HG02870 (cell line): ENCODE measurements around the gene NFASC.

ENCODE experiments used
- ATAC-seq: cut with Tn5 transposase; IDR thresholded peaks from one replicate; pipeline ENCODE4 v1.9.1; 2021; ENCODE audit warnings: mild to moderate bottlenecking, moderate library complexity; ENCODE audit not compliant: unreplicated experiment

Gene NFASC

DNA sequence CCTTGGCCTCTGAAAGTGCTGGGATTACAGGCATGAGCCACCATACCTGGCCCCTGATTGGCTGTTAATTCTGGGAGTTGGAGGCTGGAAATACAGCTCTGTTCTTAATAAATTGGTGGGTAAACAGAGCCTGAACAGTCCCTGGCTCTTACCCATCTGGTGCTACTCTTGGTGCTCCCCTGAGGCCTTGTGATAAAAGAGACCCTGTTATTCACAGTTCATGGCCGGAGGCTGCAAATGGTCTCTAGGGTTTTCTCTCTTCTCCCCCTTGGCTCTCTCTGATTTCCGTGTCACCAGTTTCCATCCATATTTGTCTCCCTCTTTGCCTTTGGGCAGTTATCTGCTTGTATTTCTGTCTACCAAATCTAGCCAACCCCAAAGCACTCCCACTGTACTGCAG, 17.2 kb downstream of the NFASC start:
- no peak for ATAC-seq

DNA sequence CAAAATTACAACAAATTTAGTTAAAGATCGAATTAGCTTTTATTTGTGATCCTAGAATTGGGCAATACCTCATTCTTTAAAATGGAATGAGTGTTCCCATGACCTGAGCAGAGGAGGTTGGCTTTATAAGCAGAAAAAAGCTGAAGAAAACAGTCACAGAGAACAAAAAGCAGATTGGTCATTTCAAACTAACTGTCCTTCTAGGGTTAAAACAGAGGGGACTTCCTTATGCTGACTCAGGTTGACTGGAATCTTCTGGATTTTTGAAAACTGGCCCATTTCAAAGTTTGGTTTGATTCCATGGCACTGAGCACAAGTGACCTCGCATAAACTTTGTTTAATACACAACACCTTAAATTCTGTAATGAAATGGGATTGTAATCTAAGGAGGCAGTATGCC, 17.6 kb downstream of the NFASC start:
- no peak for ATAC-seq

DNA sequence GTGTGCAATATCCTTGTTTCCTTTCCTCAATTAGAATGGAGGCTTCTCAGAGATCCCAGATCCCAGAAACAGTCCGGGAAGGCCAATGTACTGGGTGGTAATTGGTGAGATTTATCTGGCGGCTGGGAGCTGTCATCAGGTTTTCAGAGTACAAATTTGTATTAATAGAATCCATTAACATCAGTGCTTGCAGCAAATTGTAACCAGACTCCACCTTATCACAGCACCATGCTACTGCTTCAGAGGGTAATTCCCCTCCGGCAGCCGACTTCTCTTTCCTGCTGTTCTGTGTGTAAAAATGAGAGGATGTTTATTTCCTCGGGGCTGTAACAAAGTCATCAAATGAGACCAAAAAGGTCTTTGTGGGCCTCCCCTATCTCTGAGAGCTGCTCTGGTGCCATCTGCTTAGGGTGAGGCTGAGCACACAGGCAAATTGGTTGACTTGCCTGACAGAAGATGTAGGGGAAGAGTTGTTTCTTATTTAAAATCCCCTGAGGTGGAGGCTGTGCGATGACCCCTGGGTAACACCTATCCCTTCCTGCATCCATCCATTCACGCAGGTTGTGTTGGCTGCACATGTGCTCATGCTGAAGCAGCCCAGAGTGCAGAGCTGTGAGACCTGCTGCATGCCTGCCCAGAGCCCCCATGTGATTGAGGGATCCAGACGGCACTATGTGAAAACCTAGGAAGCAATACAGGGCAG, 19.2 kb downstream of the NFASC start:
- no peak for ATAC-seq

DNA sequence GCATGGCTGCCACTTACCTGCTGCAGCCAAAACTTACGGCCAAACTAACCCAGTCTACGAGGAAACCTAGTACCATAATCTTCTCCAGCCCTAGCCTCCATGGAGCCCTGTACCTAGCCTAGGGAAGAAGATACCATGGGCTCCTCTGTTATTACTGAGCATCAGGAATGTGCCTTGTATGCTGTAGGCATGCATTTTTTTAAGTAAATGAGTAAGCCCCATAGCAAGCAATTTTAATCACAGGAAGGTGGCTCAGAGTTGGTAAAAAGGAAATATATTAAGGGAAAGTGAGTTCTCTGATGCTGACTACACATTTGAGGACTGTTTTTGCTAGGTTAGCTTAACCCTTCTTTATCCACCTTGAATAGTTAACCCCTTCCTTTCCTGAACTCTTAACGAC, 21.2 kb downstream of the NFASC start:
- ATAC-seq, result no peak

DNA sequence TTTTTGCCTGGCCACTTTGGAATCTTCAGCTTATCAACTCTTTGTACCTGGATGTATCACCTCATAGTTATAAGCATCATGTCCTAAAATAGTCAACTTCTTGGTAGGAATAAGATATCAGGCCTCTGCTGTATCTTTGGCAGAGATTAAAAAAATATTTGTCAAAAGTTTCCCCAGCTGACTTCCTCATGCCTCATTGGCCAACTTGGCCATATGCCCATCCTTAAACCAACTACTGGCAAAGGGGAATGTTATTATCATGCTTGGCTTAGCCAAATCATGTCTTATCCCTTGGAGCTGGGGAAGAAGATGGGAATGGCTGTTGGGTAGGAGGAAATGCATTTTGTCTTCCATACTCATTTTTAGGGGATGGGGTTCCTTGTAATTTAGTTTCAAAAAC, 23.4 kb downstream of the NFASC start:
- no peak for ATAC-seq

DNA sequence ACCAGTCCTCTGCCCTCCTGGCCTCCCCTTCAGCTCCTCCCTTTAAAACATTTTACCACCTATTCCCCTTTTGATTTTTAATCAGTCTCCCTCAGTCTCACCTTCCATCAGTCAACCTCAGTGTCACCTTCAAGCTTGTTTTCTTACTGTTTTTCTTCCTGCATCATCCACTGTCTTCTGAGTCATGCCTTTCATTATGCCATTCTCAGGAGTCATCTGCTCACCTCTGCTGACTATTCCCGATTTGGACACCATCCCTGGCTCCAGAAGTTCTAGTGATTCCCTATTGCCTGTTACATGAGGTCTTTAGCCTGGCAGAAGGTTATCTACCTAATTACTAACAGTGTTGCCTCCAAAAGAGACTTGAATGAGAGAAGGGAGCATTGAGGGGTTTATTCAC, 23.9 kb downstream of the NFASC start:
- no peak for ATAC-seq

DNA sequence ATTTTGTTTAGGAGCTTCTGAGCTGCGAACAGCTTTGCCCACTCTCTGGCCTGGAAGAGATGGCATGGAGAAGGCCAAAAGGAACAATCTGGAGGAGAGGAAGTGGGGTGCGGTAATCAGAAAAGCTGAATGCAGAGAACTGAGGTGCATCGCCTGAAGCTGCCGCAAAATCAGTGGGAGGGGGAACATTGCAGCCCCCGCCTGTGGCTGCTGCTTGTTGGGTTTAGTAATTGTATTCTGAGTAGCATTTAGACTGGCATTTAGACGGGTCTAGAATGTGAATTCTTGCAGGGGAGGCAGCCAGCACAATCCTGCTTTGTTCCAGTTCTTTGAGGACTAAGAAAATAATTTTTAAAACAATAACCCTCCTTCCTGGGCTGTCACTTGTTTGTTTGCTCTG, 25.4 kb downstream of the NFASC start:
- no peak for ATAC-seq

DNA sequence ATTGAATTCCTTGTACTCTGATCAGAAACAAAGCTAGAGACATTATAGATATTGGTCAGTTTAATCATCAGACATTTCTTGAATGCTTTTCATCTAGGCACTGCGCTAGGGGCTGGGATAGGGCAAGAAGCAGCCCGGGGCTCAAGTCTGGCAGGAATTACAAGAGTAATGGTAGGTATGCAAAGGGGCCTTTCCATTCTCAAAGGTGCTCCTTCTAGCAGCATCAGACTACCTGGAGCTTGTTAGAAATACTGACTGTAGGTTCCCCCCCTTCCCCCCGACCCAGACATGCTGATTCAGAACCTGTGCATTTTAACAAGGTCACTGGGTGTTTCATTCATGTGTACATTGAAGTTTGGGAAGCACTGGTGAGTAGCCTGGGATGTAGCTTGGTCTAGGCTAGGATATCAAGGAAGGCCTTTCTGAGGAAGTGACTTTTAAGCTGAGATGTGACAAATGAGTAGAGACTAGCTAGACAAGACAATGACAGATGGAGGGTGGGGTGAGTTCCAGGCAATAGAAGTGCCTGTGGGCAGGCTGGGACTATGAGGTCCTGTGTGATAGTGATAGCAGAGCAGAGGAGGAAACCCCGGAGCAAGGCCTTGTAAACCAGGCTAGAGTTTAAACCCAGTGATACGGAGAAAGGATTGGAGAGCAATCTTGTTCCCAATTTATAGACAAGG, 26.3 kb downstream of the NFASC start:
- ATAC-seq, result no peak

DNA sequence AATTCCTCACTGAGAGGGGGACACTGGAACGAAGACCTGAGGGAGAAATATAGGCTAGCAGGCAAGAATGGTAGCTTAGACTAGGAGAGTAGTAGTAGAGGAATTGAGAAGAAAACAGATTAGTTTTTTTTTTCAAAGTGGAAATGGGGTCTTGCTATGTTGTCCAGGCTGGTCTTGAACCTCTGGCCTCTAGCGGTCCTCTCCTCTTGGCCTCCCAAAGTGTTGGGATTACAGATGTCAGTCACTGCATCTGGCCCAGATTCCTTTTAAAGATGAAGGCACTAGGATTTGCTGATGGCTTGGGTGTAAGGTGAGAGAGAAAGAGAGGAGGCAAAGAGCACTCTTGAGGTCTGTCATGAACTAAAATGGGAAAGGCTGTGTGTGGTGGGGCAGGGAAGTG, 30.1 kb downstream of the NFASC start:
- ATAC-seq, result no peak

DNA sequence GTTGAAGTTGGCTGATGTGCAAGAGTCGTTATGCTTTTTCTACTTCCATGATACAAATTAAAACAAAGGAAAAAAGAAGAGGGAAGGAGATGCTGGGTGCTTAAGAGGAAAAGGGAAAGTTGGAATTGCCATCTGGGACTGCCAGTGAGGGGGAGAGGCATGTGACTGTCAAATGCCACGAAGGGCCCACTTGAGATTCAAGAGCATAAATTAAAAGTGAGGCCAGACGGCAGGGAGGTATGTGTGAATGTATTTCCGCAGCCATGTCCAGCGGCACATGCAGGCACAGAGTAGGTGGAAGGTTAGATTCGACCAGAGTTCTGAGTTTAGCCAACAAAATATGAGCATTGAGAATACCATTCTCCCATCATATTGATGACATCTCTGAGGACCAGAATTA, 32.0 kb downstream of the NFASC start:
- no peak for ATAC-seq

DNA sequence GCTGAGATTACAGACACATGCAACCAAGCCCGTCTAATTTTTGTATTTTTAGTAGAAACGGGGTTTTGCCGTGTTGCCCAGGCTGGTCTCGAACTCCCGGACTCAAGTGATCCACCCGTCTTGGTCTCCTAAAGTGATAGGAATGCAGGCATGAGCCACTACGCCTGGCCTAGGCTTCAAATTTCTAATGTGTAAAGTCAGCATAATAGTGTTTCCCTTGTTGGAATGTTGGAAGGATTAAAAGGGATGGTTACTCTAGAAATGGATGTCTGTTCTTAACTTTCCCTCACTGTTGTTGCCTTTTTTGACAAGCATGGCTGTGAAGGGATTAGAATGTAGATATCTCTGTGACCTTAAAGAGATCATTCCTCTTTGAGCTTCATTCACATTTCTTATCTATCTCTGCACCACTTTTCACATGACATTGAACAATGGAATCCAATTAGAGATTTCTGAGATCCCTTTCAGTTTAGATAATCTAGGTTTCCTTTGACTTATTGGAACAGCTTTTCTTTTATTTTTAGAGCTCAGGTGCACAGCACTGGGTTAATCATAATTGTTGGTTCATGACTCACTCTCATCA, 33.7 kb downstream of the NFASC start:
- no peak for ATAC-seq

DNA sequence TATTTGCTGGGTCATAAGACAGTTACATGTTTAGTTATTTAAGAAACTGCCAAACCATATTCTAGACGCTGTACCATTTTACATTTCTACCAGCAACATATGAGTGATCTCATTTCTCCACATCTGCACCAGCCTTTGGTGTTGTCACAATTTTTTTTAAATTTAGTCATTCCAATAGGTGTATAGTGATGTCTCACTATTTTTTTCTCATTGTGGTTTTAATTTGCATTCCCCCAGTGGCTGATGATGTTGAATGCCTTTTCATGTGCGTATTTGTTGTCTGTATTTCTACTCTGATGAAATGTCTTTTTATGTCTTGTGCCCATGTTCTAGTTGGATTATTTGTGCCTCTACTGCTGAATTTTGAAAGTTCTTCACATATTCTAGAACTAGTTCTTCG, 38.4 kb downstream of the NFASC start:
- no peak for ATAC-seq

DNA sequence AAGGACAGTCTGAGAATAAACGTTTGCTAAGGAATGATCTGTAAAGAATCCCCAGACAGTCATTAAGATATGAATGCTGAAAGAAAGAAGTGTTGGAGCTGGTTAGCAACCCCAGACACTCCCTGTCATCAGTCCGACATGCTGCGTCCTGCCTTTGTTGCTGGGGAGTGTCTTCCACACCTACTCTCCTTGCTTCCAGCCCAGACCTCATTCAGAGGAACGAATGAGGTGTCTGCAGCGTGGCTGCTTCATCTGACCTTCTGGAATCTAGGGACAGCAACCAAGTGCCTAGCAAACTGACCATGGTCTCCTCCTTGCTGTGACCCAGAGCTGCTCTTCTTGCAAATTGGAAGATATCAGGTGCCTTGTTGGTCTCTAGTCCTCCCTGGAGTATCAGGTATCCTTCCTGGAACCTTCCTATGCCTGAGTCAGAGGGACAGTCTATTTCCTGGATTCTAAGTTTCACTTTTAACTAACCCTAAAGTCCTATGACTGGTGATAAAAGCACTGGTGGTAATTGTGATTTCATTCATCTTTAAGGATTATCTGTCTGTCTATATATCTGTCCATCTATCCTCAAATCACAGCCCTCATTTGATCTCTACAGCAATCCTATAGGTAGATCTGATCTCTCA, 45.3 kb downstream of the NFASC start:
- ATAC-seq, result no peak

DNA sequence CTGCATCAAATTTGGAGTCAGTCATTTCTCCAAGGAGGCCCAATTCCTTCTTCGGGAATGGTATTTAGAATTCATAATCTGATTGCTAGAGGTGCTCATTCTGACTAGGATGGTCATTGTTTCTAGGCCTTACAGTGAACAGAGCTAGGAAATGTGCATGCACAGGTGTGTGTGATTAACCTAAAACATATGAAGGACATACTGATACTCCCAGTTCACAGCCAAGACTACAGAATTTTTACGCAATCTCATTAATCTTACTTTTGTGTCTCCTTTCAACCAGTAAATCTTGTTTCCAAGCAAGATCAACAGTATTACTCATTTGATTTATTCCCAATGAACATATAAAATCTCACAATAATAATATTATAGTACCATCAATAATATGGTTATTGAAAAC, 47.1 kb downstream of the NFASC start:
- ATAC-seq, result no peak

DNA sequence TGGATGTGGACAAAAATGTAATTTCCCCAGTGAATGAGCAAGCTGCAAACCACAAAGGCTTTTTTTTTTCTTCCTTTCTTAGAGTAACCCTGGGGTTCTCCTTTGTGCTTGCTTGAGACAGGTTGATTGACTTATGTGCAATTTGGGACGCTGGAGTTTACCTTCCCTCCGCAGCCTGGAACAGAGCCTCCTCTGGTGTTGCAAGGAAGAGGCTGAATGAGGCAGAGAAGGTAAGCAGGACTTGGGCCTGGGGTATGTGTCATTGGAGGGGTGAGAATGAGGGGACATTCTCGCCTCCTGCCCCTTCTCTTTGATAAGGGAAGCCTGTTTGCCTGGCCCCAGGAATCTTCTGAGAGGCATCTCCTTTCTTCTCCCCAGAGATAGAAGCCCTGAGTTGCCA, 49.8 kb downstream of the NFASC start:
- no peak for ATAC-seq

DNA sequence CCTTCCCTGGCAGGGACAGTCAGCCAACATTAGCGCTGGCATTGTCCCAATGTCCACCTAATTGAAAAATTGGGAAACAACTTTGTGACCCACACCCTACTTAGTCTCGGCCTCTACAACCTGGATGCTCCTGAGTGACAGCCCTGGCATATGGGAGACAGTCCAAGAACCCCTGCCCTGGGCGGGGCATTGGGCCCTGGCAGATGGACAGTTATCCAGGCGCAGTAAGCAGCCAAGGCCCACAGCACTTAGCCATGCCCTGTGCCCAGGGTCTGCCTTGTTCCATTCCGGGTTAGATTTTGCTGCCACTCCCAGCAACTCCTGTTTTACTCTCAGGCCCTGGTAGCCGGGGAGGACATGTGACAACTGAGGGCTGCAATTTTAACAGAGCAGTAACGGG, 50.3 kb downstream of the NFASC start:
- no peak for ATAC-seq

DNA sequence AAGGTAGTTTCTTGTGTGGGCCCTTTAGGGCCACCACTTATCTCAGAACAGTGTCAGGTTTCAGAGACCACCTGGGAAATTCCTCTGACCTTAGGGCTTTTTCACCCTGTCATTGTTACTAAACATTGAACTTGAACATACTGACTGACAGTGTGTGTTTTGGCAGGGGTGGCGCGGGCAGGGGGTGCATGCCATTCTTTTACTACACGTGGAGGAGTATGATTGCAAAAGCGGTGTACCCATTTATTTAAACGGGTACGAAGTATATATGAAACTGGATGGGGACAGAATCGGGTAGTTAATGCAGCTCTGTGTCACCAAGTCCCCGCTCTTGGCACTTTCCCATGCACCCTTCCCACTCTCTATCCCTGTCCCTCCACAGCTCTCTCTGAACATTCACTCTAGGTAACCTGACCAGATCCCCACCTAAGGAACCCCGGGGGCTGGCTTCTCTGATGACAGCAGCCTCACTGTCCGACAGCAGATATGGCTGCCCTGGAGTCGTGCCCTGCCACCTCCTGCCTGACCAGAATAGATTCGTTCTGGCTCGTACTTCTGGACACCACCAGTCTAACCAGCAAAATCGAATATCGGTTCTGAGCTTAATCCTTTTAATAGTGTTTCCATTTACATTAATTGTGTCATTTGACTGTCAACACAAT, 51.3 kb downstream of the NFASC start:
- no peak for ATAC-seq

DNA sequence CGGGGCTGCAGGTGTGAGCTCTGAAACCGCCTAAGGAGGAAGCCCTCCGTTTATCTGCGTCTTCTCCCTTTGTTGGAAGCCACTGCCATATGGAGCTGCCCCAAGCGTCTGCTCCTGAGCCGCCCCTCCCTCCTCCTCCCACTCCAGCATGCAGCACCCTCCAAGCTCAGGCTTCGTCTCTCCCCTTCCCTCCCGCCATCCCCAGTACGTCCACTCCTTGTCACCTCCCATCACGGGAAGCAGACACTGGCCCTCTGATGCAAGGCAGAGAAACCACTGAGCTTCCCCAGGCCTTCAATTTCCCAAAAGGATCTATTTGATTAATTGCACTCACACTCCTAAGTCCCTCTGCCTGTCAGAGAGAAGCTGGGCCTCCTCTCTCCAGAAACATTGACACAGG, 52.5 kb downstream of the NFASC start:
- ATAC-seq, result no peak

DNA sequence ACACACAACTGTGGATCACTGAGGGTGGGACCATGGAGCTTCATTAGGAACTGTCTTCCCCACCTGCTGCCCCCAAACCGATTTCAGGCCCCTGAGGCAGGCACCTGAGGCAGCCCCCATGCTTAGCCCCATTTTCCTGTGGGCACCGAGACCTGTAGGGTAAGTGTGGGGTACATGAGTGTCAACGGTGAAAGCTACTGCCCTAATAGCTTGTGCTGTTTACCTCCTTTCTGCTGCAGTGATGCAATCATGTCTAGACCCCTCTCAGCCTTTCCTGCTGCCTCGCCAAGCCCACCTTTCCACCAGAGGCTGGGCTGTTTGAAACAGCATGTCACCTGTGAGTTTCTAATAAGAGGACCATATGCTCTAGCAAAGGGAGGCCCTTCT, 53.0 kb downstream of the NFASC start:
- no peak for ATAC-seq

DNA sequence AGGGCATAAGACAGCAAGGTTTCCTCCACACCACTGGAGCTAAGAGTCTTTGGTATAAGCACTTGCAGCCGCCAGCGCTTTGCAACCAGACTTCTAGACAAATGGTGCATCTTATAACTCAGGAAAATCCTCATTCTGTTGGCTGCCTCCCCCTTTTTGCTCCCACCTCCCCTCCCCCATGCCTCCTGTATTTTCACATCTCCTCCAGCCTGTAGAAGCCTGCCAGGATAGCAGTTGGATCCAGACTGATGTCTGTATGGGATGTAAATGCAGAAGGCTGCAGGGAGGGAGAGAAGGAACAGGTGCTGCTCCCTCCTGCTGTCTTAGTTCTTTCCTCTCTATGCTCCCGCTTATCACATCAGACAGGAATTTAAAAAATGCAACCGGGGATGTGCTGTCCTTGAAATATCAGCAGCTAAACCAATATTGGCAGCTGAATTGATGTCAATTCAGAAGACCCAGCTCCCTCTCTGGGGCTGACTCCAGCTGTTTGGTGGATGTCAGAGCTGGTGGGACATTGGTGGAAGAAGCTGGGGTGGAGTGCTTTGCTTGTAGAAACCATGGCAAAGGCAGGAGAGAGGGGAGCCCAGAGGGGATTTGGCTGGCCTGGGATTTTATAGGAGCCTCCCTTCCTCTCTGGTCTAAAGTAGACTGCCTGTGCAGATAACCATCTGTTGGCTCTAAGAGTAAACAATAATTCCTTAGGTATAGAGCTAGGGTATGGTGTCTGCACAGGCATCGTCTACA, 53.5 kb downstream of the NFASC start:
- no peak for ATAC-seq

DNA sequence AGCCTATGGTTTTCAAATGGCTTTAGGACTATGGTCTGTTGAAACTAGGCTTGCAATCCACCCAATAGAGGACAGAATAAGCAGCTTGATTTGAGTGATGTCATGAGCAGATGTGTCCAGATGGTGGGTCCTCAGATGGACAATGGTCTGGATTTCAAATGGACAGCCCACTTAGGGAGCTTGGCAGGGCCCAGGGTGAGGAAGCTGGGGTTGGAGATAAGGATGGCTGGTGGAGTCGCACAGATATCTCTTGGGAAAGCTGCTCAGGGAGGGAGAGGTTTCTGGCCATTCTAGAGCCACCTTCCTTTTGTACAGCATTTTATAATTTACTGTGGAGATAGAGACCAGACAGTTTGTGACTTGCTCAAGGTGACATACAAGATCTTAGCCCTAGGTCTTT, 55.0 kb downstream of the NFASC start:
- no peak for ATAC-seq
